DOHH2 (cell line): ENCODE data around the gene ZNF575.

Source experiments
- CTCF ChIP-seq: fragments of 200-600 bp; sonication (generic); IDR thresholded peaks from one replicate; pipeline ENCODE4 v1.5.1; 2014; ENCODE audit warnings: antibody characterized with exemption, mild to moderate bottlenecking, low read depth, low read length; ENCODE audit not compliant: poor library complexity, severe bottlenecking
- EZH2phosphoT487 ChIP-seq: fragments of 200-600 bp; sonication (generic); IDR thresholded peaks from 2 replicates; pipeline ENCODE4 v1.6.1; 2017; ENCODE audit warnings: borderline replicate concordance, mild to moderate bottlenecking, antibody characterized with exemption, low read length, moderate library complexity, mixed read lengths

GRCh38 chr19:43504426-43505185, 28.4 kb upstream of the ZNF575 start, which contains the start of gene PHLDB3:
- TF ChIP-seq CTCF: peak; percentile 70
- no peak for TF ChIP-seq EZH2phosphoT487
